ENCODE data around the gene R3HCC1L. TPM values are rescaled to one million over a fixed set of nuclear protein-coding genes. Genes with fewer than 3 reads are reported as not detected.

The R3HCC1L gene
- total RNA-seq, 4 donors from 2014 or later = 9.0 to 11.6 (median 9.9) TPM

DNA sequence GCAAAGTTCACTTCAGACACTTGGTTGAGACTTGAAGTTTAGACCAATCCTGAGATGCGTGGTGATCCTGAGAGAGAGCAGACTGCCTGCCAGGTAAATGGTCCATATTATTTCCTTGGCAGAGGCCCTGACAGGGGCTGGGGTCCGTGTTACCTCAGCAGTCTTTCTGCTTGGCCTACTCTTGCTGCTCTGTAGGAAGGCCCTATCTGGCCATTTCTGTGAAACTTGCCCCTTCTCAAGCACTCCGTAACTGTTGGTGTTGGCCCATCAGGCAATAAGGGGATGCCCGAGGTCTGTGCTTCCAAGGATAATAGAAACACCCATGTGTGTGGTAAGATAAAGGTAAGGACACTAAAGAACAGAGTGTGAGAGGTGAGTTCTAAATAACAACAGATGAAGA, 113.6 kb downstream of the R3HCC1L start:
- H3K36me3 ChIP-seq = peaks cover 13 to 84% (median 63%) of the 10 kb centered on the region in 4 donors
- H3K27ac ChIP-seq (replicated peaks in 1 of 4) = no peak overlapping the region
- H3K4me1 ChIP-seq = peaks cover 0 to 41% (median 37%) of the 10 kb centered on the region in 4 donors
- H3K4me3 ChIP-seq = no peak overlapping the region
- no peaks in the 10 kb centered on the region for H3K9me3 ChIP-seq
- intact Hi-C loops (cut with DNase I) = no loop called here
- no peak for TF ChIP-seq POLR2AphosphoS5 (IDR thresholded peaks at IDR 0.05)
- no peak for TF ChIP-seq EP300 (IDR thresholded peaks at IDR 0.05)
- TF ChIP-seq POLR2A (IDR thresholded peaks at IDR 0.05; ENCODE audit: low read depth) = no peak
- TF ChIP-seq, protein P1, sequence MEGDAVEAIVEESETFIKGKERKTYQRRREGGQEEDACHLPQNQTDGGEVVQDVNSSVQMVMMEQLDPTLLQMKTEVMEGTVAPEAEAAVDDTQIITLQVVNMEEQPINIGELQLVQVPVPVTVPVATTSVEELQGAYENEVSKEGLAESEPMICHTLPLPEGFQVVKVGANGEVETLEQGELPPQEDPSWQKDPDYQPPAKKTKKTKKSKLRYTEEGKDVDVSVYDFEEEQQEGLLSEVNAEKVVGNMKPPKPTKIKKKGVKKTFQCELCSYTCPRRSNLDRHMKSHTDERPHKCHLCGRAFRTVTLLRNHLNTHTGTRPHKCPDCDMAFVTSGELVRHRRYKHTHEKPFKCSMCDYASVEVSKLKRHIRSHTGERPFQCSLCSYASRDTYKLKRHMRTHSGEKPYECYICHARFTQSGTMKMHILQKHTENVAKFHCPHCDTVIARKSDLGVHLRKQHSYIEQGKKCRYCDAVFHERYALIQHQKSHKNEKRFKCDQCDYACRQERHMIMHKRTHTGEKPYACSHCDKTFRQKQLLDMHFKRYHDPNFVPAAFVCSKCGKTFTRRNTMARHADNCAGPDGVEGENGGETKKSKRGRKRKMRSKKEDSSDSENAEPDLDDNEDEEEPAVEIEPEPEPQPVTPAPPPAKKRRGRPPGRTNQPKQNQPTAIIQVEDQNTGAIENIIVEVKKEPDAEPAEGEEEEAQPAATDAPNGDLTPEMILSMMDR (IDR thresholded peaks at IDR 0.05) = no peak
- H3K27me3 ChIP-seq = peaks cover 0 to 7% (median 0%) of the 10 kb centered on the region in 4 donors
- WGBS = 100% methylated on average over 3 of the region's 4 CpGs
- DNase-seq (ENCODE audit: extremely low spot score) = no peak

DNA sequence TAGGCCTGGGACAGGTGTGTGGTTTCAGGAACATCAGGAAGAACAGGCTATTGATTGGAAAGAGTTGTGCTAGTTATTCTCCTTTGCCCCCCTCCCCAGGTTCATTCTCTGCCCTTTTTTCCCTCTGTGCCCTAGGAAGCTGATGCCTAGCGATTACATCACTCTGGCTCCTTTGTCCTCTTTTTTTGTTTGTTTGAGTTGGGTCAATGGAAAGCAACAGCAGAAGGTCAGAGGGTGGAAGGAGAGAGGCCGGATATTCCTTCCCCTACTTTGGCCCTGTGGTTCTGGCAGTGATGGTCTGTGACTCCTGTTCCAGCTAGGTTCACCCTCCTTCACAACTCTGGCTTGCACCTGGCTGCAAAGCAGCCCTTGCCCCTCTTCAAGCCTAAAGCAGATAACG, 114.7 kb downstream of the R3HCC1L start:
- WGBS = 77% methylated on average over 3 of the region's 3 CpGs
- TF ChIP-seq, protein P1 (IDR thresholded peaks at IDR 0.05) = no peak
- TF ChIP-seq EP300 (IDR thresholded peaks at IDR 0.05) (no peak), POLR2A (IDR thresholded peaks at IDR 0.05; ENCODE audit: low read depth) (no peak), POLR2AphosphoS5 (IDR thresholded peaks at IDR 0.05) (no peak)
- H3K36me3 ChIP-seq = peaks cover 13 to 87% (median 63%) of the 10 kb centered on the region in 4 donors
- H3K27me3 ChIP-seq = peaks cover 0 to 7% (median 0%) of the 10 kb centered on the region in 4 donors
- no peak overlapping the region for H3K27ac ChIP-seq (replicated peaks in 1 of 4)
- H3K4me3 ChIP-seq = no peak overlapping the region
- intact Hi-C loops (cut with DNase I) = no loop called here
- no peak for DNase-seq (ENCODE audit: extremely low spot score)
- peaks cover 0 to 36% (median 32%) of the 10 kb centered on the region in 4 donors for H3K4me1 ChIP-seq
- H3K9me3 ChIP-seq = no peaks in the 10 kb centered on the region

DNA sequence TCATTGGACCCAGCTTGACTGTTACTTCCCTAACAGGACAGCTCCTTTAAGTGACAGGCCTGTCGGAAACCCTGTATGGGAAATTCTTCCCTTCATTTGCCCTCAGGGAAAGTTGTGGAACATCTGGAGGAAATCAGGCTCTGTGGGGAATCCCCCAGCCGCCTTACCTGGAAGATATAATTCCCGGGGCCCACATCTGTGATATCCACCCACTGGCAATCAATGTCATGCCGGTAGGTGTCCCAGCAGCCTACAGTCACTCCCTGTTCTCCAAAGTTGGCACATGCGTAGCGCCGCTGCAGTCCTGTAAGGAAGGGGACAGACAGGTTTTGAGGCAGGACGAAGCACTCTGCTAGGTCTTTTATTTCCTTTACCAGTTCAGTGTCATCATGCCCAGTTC, 116.9 kb downstream of the R3HCC1L start:
- H3K27me3 ChIP-seq = peaks cover 0 to 7% (median 0%) of the 10 kb centered on the region in 4 donors
- intact Hi-C loops (cut with DNase I) = no loop called here
- H3K4me1 ChIP-seq = peaks cover 0 to 20% (median 15%) of the 10 kb centered on the region in 4 donors
- TF ChIP-seq POLR2A (IDR thresholded peaks at IDR 0.05; ENCODE audit: low read depth) = no peak
- TF ChIP-seq POLR2AphosphoS5 (IDR thresholded peaks at IDR 0.05) = no peak
- peaks cover 13 to 76% (median 50%) of the 10 kb centered on the region in 4 donors for H3K36me3 ChIP-seq
- no peak overlapping the region for H3K4me3 ChIP-seq
- H3K9me3 ChIP-seq = no peaks in the 10 kb centered on the region
- no peak overlapping the region for H3K27ac ChIP-seq (replicated peaks in 1 of 4)
- DNase-seq (ENCODE audit: extremely low spot score) = no peak
- WGBS = 83% methylated on average over 8 of the region's 8 CpGs

DNA sequence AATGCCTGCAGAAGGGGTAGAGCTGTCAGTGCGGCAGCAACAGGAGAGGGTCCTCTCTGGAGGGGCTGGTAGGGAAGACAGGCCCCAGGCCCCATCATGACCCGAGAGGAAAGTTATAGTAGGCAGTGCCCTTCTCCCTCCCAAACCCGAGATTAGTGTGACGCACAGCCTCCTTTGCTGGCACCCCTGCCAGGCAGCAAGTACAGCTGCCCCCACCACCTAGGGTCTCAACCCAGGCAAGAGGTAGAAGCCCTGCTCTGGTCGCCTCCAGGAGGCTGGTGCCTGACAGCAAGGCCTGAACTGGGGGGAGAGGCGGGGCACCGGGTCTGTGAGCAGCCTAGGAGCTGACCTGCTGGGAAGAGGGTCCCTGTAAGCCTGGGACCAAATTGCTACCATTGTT, 118.0 kb downstream of the R3HCC1L start:
- whole genome bisulfite sequencing = 79% methylated on average over 5 of the region's 7 CpGs
- peaks cover 13 to 70% (median 48%) of the 10 kb centered on the region in 4 donors for H3K36me3 ChIP-seq

DNA sequence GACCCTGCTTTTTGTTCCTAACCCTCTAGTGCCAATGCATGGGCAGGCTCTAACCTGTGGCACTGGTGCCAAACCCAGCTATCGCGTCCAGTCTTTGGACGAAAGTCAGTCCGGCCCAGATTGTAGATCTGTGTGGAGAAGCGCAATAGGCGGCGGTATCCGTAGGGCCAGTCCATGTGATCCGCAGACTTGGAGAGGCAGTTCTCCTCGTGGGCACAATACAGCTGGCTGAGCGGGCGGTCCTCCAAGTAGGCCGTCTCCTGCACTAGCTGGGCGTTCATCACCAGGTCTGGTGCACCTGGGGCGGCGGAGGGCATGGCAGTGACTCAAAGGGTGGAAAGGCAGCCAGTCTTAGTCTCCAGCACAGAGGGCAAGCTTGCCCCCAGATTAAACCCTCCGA, 119.0 kb downstream of the R3HCC1L start:
- intact Hi-C loops (cut with DNase I) = no loop called here
- TF ChIP-seq POLR2AphosphoS5 (IDR thresholded peaks at IDR 0.05) (no peak), EP300 (IDR thresholded peaks at IDR 0.05) (no peak), POLR2A (IDR thresholded peaks at IDR 0.05; ENCODE audit: low read depth) (no peak)
- TF ChIP-seq, protein P1 (IDR thresholded peaks at IDR 0.05) = no peak
- Histone ChIP-seq H3K9me3 (no peaks in the 10 kb centered on the region), H3K4me1 (peaks cover 0 to 11% (median 2%) of the 10 kb centered on the region in 4 donors), H3K27ac (replicated peaks in 1 of 4) (no peak overlapping the region), H3K4me3 (no peak overlapping the region), H3K36me3 (peaks cover 7 to 59% (median 38%) of the 10 kb centered on the region in 4 donors), H3K27me3 (peaks cover 0 to 7% (median 0%) of the 10 kb centered on the region in 4 donors)
- WGBS = 95% methylated on average over 17 of the region's 17 CpGs
- DNase-seq (ENCODE audit: extremely low spot score) = no peak

More for the DNA sequence above, 118.0 kb downstream of the R3HCC1L start:
- peaks cover 0 to 7% (median 0%) of the 10 kb centered on the region in 4 donors for H3K27me3 ChIP-seq
- intact Hi-C loops (cut with DNase I) = no loop called here
- H3K27ac ChIP-seq (replicated peaks in 1 of 4) = no peak overlapping the region
- H3K4me3 ChIP-seq = no peak overlapping the region
- no peaks in the 10 kb centered on the region for H3K9me3 ChIP-seq
- no peak for TF ChIP-seq EP300 (IDR thresholded peaks at IDR 0.05)
- no peak for TF ChIP-seq POLR2AphosphoS5 (IDR thresholded peaks at IDR 0.05)
- TF ChIP-seq POLR2A (IDR thresholded peaks at IDR 0.05; ENCODE audit: low read depth) = no peak
- TF ChIP-seq, protein P1 (IDR thresholded peaks at IDR 0.05) = no peak
- no peak for DNase-seq (ENCODE audit: extremely low spot score)
- H3K4me1 ChIP-seq = peaks cover 0 to 11% (median 4%) of the 10 kb centered on the region in 4 donors
